GM21737 (cell line): ENCODE results near the gene AFAP1L2.

ENCODE experiments used
- ATAC-seq: cut with Tn5 transposase; IDR thresholded peaks from one replicate; pipeline ENCODE4 v1.9.1; 2021; ENCODE audit warnings: mild to moderate bottlenecking, moderate library complexity; ENCODE audit not compliant: unreplicated experiment

The AFAP1L2 gene

DNA sequence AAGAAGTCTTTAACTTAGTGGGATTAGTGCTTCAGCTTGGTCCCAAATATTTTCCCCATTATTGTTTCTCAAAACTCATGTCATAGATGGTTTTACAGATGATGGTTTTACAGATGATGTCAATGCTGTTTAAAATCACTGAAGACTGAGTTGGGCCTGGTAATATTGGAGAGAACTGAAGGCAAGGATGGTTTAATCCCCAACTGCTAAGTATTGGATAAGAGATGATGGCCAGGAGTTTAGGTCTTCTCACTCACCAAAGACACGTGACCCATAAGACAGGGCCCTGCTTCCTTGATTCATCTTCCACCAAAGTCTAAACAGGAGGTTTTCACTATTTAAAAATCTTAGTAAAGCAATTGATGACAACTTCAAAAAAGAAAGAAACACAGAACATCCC is 108.9 kb downstream of the AFAP1L2 start:
- ATAC-seq, result no peak

DNA sequence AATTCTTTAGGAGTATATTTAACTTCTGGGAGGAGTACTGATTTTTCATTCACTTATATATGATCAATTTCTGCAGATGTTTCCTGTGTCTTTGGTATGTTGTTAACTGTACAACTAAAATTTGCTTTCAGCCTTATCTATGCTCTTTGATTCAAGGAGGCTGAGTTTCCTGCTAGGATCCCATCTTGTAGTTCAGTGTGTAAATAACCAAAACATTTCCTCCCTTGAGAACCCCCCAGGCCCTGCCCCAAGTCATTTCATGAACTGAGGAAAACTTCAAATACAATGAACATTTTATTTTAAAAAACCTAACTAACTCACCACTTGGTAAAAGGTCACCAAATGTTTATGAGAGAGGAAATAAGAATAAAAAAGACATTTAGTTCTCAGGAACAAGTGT is 109.8 kb downstream of the AFAP1L2 start:
- no peak for ATAC-seq

DNA sequence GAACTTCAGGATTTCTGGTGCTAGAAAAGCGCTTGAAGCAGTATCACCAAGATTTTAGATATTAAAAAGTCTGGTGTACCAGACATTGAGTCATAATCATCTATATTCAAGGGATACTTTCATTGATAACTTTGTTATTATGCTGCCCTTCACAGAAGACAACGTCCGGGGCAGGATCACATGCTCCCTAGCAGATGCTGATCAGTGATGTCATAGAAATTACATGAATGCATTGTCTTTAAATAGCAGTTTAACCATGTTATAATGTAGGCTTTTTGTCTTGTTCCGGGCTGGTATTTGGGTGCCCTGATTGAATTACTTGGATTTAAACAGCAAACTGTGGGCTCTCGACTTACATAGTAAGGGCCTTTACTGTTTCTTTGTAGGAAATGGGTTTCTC is 111.2 kb downstream of the AFAP1L2 start:
- no peak for ATAC-seq

DNA sequence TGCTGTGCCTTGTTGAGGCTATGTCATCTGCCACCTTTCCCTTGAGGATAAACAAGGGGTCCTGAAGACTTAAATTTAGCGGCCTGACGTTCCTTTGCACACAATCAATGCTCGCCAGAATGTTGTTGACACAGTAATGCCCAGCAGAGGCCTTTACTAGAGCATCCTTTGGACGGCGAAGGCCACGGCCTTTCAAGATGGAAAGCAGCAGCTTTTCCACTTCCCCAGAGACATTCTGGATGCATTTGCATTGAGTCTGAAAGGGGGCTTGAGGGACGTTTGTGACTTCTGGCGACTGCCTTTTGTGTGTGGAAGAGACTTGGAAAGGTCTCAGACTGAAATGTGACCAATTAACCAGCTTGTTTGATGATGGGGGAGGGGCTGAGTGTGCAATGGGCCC is 112.8 kb downstream of the AFAP1L2 start:
- ATAC-seq, result no peak

DNA sequence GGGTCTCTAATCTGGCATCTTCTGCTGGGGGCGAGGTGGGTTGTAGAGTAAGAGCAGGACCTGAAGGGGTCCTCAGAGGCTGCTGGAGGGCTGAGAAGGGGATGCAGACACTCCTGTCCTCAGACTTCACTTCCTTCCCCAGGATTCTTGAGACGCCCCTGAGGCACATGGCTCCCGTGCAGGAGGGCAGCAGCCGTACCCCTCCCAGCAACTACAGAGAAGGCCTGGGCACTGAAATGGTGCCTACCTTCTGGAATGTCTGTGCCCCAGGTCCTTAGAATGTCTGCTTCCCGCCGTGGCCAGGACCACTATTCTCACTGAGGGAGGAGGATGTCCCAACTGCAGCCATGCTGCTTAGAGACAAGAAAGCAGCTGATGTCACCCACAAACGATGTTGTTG is 113.2 kb downstream of the AFAP1L2 start:
- ATAC-seq, result no peak

DNA sequence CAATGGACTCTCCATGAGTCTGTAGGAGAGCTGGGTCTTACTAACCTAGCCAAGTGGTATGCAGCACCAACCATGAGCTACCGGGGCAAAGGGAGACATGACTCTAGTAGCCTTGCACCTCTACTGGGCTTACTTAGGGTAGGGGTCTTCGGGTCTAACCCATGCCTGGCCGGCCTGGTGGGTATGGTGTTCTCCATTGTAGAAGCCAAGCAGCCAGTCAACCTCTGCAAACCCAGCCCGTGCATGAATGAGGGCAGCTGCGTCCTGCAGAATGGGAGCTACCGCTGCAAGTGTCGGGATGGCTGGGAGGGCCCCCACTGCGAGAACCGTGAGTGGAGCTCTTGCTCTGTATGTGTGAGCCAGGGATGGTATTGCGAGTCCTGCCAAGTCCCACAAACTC is 114.3 kb downstream of the AFAP1L2 start:
- no peak for ATAC-seq

DNA sequence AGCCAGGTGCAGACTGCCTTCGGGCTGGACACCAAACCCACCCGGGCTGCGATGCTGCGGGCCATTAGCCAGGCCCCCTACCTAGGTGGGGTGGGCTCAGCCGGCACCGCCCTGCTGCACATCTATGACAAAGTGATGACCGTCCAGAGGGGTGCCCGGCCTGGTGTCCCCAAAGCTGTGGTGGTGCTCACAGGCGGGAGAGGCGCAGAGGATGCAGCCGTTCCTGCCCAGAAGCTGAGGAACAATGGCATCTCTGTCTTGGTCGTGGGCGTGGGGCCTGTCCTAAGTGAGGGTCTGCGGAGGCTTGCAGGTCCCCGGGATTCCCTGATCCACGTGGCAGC is 115.2 kb downstream of the AFAP1L2 start:
- ATAC-seq, result no peak

DNA sequence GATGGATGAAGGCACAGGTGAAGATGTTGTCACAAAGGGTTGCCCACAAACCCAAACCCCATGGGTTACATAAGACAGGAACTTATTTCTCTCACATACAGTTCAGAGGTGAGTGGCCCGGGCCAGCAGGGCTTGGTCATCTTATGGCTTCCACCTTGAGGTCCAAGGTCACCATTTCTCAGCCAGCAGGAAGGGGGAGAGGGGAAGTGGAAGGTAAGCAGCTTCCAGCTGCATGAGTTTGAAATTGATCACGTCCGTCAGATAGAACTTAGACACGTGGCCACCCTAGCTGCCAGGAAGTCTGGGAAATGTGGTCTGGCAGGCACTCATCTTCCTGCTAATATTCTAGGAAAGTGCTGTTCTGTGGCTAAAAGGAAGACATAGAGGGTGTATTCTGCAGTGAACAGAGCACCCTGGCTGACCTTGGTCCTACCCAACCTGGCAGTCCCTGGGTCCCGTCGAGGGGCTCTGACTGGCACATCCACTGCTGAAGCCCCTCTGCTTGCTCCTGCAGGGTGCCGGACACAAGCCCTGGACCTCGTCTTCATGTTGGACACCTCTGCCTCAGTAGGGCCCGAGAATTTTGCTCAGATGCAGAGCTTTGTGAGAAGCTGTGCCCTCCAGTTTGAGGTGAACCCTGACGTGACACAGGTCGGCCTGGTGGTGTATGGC is 115.7 kb downstream of the AFAP1L2 start:
- ATAC-seq, result no peak

DNA sequence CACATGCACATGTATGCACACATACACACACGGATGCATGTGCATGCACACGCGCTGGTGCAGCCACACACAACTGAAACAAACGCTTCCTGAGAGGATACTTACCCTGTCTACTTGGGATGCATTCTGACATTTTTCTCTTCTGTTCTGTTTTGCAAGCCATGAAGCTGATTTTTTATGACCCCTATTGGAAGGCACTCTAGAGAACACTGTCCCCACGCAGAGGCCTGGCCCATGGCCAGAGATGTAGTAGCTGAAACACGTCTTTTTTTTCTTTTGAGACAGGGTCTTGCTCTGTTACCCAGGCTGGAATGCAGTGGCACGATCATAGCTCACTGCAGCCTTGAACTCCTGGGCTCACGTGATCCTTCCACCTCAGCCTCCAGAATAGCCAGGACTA is 117.4 kb downstream of the AFAP1L2 start:
- no peak for ATAC-seq

DNA sequence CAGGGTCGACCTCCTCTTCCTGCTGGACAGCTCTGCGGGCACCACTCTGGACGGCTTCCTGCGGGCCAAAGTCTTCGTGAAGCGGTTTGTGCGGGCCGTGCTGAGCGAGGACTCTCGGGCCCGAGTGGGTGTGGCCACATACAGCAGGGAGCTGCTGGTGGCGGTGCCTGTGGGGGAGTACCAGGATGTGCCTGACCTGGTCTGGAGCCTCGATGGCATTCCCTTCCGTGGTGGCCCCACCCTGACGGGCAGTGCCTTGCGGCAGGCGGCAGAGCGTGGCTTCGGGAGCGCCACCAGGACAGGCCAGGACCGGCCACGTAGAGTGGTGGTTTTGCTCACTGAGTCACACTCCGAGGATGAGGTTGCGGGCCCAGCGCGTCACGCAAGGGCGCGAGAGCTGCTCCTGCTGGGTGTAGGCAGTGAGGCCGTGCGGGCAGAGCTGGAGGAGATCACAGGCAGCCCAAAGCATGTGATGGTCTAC is 118.3 kb downstream of the AFAP1L2 start:
- no peak for ATAC-seq

DNA sequence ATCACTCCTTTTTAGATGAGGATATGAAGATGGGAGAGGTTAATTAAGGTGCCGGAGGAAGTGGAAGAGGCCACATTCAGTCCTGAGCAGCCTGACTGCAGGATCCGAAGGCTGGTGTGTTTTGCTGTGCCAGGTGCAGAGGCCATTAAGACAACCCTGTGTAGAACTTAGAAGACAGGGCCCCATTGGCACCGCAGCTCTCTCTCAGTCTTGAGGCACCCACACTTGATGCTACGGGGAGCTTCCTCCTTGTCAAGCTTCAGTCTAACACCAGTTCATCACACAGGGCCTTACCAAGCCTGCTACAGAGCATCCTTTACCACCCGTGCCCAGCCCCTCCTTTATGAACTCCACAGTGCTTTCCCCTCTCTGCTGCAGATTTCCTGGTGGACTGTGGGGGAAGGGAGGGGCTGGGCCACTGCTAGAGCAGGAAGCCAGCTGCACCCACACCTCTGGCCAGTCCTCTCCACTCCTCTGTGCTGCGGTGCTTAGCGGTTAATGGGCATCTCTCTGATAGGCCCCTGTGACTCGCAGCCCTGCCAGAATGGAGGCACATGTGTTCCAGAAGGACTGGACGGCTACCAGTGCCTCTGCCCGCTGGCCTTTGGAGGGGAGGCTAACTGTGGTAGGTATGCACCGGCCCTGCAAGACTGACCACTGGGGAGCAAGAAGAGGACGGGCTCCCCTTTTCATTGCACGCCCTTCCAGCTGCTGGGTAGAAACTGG is 119.8 kb downstream of the AFAP1L2 start:
- ATAC-seq, result no peak

DNA sequence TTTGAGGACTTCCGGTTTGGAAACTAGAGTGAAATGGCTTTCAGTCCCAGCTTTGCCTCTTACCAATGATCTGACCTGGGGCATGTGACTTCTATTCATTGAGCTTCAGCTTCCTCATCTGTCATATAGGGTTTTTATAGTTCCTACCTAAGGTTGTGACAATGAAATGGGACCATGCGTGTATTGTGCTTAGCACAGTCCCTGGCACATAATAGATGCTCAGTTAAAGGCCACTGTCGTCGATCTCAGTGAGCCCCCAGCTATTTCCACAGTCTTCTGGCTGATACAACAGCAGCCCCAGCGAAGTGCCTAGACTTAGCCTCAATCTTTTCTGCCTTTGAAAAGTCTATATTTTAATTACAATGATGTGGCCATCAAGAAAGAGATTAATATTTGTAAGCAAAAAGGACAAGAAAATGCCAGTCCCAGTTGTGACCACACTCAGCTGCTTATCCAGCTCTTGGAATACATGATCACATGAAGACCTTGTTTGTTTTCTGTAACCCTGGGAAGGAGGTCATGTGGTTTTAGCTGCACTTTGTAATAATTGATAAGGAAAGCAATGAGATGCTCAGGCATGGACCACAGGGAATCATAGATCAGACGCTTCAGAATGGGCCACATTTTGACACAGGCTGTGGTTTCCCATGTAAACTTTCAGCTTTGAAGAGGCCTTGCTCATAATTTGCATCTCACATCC is 120.6 kb downstream of the AFAP1L2 start:
- no peak for ATAC-seq

DNA sequence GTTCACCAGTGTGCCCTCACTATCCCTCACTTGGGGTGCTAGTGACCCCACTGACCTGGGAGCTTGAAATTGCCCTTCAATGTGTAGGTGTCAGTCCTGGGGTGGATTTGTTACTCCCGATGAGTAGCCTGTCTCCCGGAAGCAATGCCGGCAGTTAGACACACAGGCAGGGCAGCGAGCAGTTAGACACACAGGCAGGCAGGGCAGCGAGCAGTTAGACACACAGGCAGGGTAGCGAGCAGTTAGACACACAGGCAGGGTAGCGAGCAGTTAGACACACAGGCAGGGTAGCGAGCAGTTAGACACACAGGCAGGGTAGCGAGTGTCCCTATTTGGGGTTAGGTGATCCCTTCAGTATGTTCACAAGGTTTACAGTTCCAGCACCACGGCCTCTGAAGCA is 121.2 kb downstream of the AFAP1L2 start:
- no peak for ATAC-seq

DNA sequence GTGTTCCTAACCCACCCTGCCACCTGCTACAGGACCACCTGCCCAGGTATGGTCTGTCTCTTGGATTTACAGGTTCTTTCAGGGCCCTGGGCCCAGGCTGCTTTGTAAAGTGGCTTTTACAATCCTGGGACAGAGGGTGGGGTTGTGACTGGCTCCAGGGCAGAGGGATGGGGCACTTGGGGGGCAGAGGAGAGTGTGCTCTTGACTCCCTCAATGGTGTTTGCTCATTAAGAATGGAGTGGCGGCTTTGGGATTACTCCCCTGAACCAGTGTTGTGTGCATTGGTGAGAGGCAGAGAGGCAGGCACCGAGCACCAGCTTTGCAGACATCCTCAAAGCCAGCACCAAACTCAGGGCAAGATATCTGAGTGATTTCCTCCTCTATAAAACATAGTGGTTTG is 121.8 kb downstream of the AFAP1L2 start:
- ATAC-seq, result no peak

DNA sequence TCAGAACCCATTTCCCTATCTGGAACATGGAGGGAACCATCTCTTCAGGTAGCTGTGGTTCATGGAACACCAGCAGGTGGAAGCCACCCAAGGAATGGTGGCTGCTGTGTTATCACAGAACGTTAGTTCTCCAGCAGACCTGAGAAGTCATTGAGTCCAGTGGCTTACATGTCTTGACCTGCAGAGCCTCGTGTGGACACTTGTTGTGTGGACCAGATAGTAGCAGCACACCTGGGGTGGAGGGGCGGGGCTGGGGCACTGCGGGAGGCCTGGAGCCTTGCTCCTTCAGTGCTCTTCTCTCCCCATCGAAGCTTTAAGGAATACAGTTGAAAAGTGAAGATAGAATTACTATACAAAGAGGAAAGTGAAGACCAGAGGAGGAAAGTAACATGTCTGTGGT is 122.8 kb downstream of the AFAP1L2 start:
- no peak for ATAC-seq

DNA sequence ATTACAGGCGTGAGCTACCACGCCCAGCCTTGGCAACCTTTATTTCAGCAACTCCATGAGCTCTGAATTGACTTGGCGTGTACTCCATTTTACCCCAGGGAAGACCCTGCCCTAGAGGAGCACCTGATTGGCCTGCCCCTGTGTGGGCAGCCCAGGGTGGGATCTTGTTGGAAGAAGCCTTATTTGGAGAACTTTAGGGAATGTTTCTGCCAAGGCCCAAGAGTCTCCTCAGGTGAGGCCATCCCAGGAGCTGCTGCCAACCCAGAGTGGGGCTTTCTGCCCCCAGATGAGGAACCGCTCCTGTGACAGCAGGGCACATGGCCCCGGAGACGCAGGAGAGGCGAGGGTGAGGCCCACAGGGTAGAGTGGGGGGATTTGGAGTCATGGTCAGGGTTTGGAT is 123.3 kb downstream of the AFAP1L2 start:
- no peak for ATAC-seq

DNA sequence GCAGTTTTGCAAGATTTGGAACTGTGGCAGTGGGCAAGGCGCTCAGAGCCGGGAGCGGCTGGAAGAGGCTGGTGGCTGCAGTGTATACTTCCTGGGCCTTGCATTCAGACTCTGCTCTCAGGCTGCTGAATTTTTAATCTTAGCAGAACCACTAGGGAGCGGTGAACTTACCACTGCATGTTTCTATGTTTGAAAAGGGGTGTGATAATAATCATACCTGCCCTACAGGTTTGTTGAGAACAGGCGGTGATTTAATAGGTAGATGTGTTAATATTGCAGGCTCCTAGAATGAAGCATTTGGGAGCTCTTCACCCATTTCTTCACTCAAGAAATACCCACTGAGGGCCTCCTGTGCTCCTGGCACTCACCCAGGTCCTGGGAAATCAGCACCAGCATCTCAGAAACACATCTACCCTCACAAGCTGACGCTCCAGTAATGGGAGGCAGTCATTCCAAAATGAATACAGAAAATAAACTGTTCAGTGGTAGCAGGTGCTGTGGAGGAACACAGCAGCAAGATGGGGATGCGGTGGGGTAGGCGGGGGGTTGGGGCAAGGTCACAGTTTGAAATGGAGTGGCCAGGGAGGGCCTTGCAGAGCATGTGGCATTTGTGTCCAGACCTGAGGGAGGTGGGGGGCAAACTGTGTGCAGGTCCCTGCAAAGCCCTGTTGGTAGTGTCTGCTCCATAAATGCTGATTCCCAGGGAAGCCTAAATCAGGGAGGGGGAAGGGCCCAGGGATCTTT is 124.2 kb downstream of the AFAP1L2 start:
- ATAC-seq, result no peak

DNA sequence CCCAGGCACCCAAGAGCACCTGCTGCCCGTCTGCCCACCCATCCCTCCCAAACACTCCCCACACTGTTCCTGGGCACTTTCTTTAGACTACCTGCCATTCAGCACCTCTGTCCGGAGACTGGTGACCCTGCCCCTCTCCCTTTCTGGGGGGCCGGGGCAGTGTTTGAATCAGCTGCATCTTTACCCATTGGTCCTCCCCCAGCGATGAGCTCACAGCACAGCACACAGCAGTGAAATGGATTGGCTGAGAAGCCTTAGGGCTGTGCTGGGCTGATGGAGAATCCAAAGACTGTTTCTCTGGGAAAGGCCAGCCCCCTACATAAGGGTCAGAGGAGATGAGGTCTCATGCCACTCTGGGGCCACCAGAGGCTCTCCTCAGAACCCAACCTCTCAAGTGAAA is 125.0 kb downstream of the AFAP1L2 start:
- ATAC-seq, result no peak

DNA sequence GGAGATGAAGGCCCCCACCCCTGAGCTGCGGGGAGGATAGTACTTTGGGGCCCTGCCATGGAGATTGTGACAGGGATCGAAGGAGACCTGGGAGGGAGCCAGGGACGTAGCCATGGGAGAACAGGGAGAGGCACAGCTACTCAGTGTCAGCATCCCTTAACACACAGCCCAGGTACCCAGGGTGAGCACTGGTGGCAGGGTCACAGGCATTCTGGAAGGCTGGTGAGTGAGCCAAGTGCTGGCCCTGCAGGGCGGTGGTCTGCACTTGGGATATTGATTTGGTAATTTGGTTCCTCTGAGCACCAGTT is 125.5 kb downstream of the AFAP1L2 start:
- no peak for ATAC-seq

DNA sequence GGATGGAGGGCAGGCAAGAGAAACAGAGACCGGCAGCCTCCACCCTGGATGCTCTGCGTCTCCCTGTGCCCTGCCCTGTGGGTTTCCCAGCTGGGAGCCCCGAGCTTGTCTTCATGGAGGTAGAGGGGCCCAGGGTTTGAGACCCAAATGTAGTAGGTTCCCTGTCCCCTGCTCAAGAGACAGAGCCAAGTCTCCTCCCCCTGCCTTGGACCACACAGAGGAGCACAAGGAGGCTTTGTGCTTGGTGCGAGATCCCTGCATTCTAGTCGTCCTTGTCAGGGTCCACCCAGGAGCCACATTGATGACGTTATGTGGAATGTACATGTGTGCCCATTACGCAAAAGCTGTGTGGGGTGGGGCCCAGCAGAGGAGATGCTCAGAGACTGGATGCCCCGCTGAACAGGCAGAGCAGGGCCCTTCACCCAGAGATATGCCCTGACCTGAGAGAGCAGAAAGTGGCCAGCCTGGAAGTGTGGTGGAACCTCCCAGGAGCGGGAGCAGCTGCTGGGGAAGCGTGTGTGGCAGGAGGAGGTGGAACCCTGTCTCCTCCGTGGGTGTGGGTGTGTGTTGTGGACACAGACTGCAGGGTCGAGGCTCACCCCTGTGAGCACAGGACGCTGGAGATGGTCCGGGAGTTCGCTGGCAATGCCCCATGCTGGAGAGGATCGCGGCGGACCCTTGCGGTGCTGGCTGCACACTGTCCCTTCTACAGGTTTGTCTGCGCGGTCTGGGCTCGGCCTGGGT is 126.0 kb downstream of the AFAP1L2 start:
- ATAC-seq, result no peak

DNA sequence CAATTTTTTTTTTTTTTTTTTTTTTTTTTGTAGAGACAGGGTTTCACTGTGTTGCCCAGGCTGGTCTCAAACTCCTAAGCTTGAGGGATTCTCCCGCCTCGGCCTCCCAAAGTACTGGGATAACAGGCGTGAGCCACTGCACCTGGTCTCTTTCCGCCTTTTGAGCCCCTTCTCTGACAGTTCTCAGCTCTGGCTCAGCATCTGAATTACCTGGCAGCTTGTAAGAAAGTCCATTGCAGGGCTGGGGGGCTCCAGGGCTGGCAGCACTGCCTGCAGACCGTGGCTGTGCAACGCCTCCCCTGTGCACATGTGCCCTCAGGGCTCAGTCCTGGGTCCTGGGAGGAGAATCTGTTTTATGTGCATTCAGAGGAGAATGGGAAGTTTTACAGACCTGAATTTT is 127.6 kb downstream of the AFAP1L2 start:
- ATAC-seq, result no peak
